ENCODE data around the gene CLSTN2.
A peak's percentile ranks its signal among the peaks of the same experiment; 100 is the strongest.

Gene CLSTN2

GRCh38 chr3:140541975-140542653 lies 607.1 kb downstream of the CLSTN2 start:
- DNase-seq (ENCODE audit: low read depth): no peak
- H3K4me3 ChIP-seq (ENCODE audit: low read depth, low read length): no peak overlapping the region
- no peak for TF ChIP-seq CTCF (IDR thresholded peaks at IDR 0.05; ENCODE audit: insufficient read depth, low read depth, low read length, missing control alignments)

GRCh38 chr3:140545197-140545596 lies 610.2 kb downstream of the CLSTN2 start:
- no peak for TF ChIP-seq CTCF (IDR thresholded peaks at IDR 0.05; ENCODE audit: insufficient read depth, low read depth, low read length, missing control alignments)
- H3K4me3 ChIP-seq (ENCODE audit: low read depth, low read length): no peak overlapping the region
- DNase-seq (ENCODE audit: low read depth): no peak

GRCh38 chr3:140545756-140546155 lies 610.8 kb downstream of the CLSTN2 start:
- no peak for DNase-seq (ENCODE audit: low read depth)
- TF ChIP-seq CTCF (IDR thresholded peaks at IDR 0.05; ENCODE audit: insufficient read depth, low read depth, low read length, missing control alignments): no peak
- H3K4me3 ChIP-seq (ENCODE audit: low read depth, low read length): no peak overlapping the region

- DNase-seq (ENCODE audit: low read depth): no peak
- no peak for TF ChIP-seq CTCF (IDR thresholded peaks at IDR 0.05; ENCODE audit: insufficient read depth, low read depth, low read length, missing control alignments)
- no peak overlapping the region for H3K4me3 ChIP-seq (ENCODE audit: low read depth, low read length)
Observed at GRCh38 chr3:140546649-140547048, 611.7 kb downstream of the CLSTN2 start.

- DNase-seq (ENCODE audit: low read depth): no peak
- no peak overlapping the region for H3K4me3 ChIP-seq (ENCODE audit: low read depth, low read length)
- no peak for TF ChIP-seq CTCF (IDR thresholded peaks at IDR 0.05; ENCODE audit: insufficient read depth, low read depth, low read length, missing control alignments)
Observed at GRCh38 chr3:140552403-140552802, 617.4 kb downstream of the CLSTN2 start.

- TF ChIP-seq CTCF (IDR thresholded peaks at IDR 0.05; ENCODE audit: insufficient read depth, low read depth, low read length, missing control alignments): peak; percentile 10
- peak; percentile 2 for DNase-seq (ENCODE audit: low read depth)
- H3K4me3 ChIP-seq (ENCODE audit: low read depth, low read length): no peak overlapping the region
Observed at GRCh38 chr3:140552898-140553297, 617.9 kb downstream of the CLSTN2 start.

- no peak for DNase-seq (ENCODE audit: low read depth)
- no peak overlapping the region for H3K4me3 ChIP-seq (ENCODE audit: low read depth, low read length)
- TF ChIP-seq CTCF (IDR thresholded peaks at IDR 0.05; ENCODE audit: insufficient read depth, low read depth, low read length, missing control alignments): no peak
Observed at GRCh38 chr3:140553591-140553990, 618.6 kb downstream of the CLSTN2 start.
